PFSK-1 (cell line): ENCODE data around the gene SLC4A4.

ENCODE experiments used
- POLR2AphosphoS5 ChIP-seq: IDR thresholded peaks from 2 replicates; pipeline ENCODE4 v1.6.1; 2012; ENCODE audit warnings: low read depth, mild to moderate bottlenecking, control low read depth, low read length, moderate library complexity
- SIN3A ChIP-seq: IDR thresholded peaks from 2 replicates; pipeline ENCODE4 v1.6.1; 2012; ENCODE audit warnings: mild to moderate bottlenecking, low read length, moderate library complexity, borderline replicate concordance; ENCODE audit not compliant: insufficient read depth
- TAF1 ChIP-seq: IDR thresholded peaks from 2 replicates; pipeline ENCODE4 v1.6.1; 2012; ENCODE audit warnings: low read length, control low read depth, borderline replicate concordance; ENCODE audit not compliant: insufficient read depth
- TF ChIP-seq, protein P1 (sequence below), 2 experiments: IDR thresholded peaks; 2 replicates each; pipeline versions ENCODE4 v1.6.1 to v1.8.0; 2011 to 2012; ENCODE audit warnings: low read depth in 2 of 2, low read length in 2 of 2, control low read depth in 1 of 2, inconsistent platforms in 1 of 2, mild to moderate bottlenecking in 1 of 2, moderate library complexity in 1 of 2; ENCODE audit not compliant: insufficient read depth in 1 of 2

DNA sequence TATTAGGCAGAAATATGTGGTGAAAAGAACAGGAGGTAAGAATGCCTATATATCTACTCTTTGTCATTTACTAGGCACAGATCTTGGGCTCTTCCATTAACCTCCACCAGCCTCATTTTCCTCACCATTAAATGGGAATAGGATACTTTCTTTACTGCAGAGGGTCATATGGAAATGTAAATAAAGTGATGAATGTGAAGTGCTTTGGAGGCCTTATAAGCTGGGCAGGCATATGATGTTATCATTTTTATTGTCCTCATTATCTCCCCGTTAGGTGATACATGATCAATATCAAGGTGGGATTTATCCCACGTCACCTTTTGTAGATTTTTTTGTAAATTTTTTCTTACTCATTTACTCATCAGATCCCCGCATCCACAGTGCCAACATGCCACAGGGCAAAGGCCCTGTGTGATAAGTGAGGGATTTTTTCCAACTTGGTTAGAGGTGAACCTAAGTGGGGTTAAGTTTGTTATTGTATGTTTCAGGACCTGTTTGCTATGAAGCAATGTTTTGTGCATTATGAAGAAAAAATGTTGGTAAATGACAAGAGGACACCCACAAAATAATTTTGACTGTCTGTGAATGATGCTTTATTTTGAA lies 107.8 kb downstream of the SLC4A4 start:
- TF ChIP-seq SIN3A (no peak), POLR2AphosphoS5 (no peak), TAF1 (no peak)
- TF ChIP-seq, protein P1, sequence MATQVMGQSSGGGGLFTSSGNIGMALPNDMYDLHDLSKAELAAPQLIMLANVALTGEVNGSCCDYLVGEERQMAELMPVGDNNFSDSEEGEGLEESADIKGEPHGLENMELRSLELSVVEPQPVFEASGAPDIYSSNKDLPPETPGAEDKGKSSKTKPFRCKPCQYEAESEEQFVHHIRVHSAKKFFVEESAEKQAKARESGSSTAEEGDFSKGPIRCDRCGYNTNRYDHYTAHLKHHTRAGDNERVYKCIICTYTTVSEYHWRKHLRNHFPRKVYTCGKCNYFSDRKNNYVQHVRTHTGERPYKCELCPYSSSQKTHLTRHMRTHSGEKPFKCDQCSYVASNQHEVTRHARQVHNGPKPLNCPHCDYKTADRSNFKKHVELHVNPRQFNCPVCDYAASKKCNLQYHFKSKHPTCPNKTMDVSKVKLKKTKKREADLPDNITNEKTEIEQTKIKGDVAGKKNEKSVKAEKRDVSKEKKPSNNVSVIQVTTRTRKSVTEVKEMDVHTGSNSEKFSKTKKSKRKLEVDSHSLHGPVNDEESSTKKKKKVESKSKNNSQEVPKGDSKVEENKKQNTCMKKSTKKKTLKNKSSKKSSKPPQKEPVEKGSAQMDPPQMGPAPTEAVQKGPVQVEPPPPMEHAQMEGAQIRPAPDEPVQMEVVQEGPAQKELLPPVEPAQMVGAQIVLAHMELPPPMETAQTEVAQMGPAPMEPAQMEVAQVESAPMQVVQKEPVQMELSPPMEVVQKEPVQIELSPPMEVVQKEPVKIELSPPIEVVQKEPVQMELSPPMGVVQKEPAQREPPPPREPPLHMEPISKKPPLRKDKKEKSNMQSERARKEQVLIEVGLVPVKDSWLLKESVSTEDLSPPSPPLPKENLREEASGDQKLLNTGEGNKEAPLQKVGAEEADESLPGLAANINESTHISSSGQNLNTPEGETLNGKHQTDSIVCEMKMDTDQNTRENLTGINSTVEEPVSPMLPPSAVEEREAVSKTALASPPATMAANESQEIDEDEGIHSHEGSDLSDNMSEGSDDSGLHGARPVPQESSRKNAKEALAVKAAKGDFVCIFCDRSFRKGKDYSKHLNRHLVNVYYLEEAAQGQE (IDR thresholded peaks at IDR 0.05; ENCODE audit: insufficient read depth in 1 of 2, low read depth in 2 of 2, low read length in 2 of 2): no peak
